ENCODE results near the gene ADAM17.

GRCh38 chr2:9573840-9574239 is 18.2 kb upstream of the ADAM17 start:
- no peak for TF ChIP-seq BHLHE40 (IDR thresholded peaks at IDR 0.05; ENCODE audit: low read depth, low read length)
- no peak for TF ChIP-seq MAX (IDR thresholded peaks at IDR 0.05)
- no peak for TF ChIP-seq CTCF (IDR thresholded peaks at IDR 0.05)
- no peak for TF ChIP-seq HDAC2 (IDR thresholded peaks at IDR 0.05)
- TF ChIP-seq HMGXB4 (CRISPR knock-in tag; IDR thresholded peaks at IDR 0.05; ENCODE audit: borderline replicate concordance), result no peak
- TF ChIP-seq RARB (CRISPR knock-in tag; IDR thresholded peaks at IDR 0.05), result no peak
